ENCODE data around the gene PKP1. TPM values are rescaled to one million over a fixed set of nuclear protein-coding genes. Genes with fewer than 3 reads are reported as not detected.

The PKP1 gene
- total RNA-seq, 1 experiment from 2014 or later: 0.94 TPM

DNA sequence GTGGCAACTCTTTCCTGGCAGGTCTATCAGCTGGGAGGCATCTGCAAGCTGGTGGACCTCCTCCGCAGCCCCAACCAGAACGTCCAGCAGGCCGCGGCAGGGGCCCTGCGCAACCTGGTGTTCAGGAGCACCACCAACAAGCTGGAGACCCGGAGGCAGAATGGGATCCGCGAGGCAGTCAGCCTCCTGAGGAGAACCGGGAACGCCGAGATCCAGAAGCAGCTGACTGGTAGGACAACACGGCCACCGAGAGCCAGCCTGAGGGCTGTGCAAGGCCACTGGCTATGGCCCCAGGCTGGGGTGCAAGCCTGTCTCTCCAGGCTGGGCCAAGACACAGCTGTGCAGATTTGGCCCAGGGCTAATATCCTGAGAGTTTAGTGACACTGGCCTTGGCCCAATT lies 34.2 kb downstream of the PKP1 start:
- Histone ChIP-seq H4K20me1 (ENCODE audit: insufficient read depth) (no peaks in the 10 kb centered on the region), H3K27ac (no peak overlapping the region), H3K9me3 (ENCODE audit: insufficient read depth, low read depth) (no peaks in the 10 kb centered on the region), H2AFZ (no peak overlapping the region), H3K4me1 (replicated peaks; ENCODE audit: insufficient read depth) (no peaks in the 10 kb centered on the region), H3K4me3 (no peak overlapping the region), H3K36me3 (ENCODE audit: low read depth) (no peaks in the 10 kb centered on the region), H3K9me2 (ENCODE audit: insufficient read depth) (no peaks in the 10 kb centered on the region), H3F3A (ENCODE audit: insufficient read depth, low read depth) (no peaks in the 10 kb centered on the region), H3K4me2 (no peak overlapping the region), H3K27me3 (ENCODE audit: insufficient read depth, low read depth) (no peaks in the 10 kb centered on the region), H3K79me2 (ENCODE audit: low read depth) (no peaks in the 10 kb centered on the region)
- ChIA-PET CTCF (no interaction called here), POLR2A (ENCODE audit: unreplicated experiment) (no interaction called here)
- intact Hi-C loops (cut with micrococcal nuclease; ENCODE audit: unreplicated experiment): no loop called here
- BruUV-seq (replicated peaks): no TSS peak
- no peak for DNase-seq
- TF ChIP-seq, protein P1, sequence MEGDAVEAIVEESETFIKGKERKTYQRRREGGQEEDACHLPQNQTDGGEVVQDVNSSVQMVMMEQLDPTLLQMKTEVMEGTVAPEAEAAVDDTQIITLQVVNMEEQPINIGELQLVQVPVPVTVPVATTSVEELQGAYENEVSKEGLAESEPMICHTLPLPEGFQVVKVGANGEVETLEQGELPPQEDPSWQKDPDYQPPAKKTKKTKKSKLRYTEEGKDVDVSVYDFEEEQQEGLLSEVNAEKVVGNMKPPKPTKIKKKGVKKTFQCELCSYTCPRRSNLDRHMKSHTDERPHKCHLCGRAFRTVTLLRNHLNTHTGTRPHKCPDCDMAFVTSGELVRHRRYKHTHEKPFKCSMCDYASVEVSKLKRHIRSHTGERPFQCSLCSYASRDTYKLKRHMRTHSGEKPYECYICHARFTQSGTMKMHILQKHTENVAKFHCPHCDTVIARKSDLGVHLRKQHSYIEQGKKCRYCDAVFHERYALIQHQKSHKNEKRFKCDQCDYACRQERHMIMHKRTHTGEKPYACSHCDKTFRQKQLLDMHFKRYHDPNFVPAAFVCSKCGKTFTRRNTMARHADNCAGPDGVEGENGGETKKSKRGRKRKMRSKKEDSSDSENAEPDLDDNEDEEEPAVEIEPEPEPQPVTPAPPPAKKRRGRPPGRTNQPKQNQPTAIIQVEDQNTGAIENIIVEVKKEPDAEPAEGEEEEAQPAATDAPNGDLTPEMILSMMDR (conservative IDR thresholded peaks at IDR 0.05): no peak
- no peak for TF ChIP-seq EZH2 (IDR thresholded peaks at IDR 0.05; ENCODE audit: low read depth)

DNA sequence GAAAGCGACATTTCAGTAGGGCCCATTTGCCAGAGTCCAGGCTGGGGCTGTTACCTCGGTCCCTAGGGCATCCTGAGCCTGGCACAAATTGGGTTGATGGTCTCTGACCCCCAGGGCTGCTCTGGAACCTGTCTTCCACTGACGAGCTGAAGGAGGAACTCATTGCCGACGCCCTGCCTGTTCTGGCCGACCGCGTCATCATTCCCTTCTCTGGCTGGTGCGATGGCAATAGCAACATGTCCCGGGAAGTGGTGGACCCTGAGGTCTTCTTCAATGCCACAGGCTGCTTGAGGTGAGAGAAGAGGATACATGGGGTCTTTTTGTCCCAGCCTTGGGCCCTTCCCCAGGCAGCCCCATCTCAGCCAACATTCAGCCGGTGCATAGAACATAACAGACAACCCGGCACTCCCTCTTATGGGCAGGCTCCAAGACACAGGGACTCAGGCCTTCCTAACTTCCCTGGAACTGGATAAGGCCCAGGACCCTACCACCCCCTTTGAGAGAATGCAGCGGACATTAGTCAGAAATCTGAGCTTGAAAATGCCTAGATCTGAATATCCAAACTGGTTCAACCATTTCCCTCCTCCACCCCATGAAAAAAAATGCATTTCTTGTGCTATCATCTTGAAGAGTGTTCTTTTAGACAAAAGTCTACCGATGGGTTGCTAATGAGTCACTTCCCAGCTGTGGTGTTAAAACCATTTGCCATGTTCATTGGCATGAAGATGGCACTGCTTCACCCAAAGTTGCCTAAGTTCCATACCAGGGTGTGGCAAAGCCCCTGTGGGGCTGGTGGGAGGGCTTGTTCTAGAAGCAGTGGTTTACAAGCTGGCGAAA lies 35.4 kb downstream of the PKP1 start:
- Histone ChIP-seq H3K79me2 (ENCODE audit: low read depth) (no peaks in the 10 kb centered on the region), H3K27me3 (ENCODE audit: insufficient read depth, low read depth) (peaks cover 4% of the 10 kb centered on the region; the same call in 1 of the 2 replicates), H3K27ac (no peak overlapping the region), H4K20me1 (ENCODE audit: insufficient read depth) (no peaks in the 10 kb centered on the region), H3K4me2 (no peak overlapping the region), H3K36me3 (ENCODE audit: low read depth) (no peaks in the 10 kb centered on the region), H3K4me1 (replicated peaks; ENCODE audit: insufficient read depth) (no peaks in the 10 kb centered on the region), H3K9me2 (ENCODE audit: insufficient read depth) (no peaks in the 10 kb centered on the region), H3K9me3 (ENCODE audit: insufficient read depth, low read depth) (no peaks in the 10 kb centered on the region), H2AFZ (no peak overlapping the region), H3F3A (ENCODE audit: insufficient read depth, low read depth) (no peaks in the 10 kb centered on the region), H3K4me3 (no peak overlapping the region)
- no TSS peak for BruUV-seq (replicated peaks)
- intact Hi-C loops (cut with micrococcal nuclease; ENCODE audit: unreplicated experiment): no loop called here
- ChIA-PET CTCF (no interaction called here), POLR2A (ENCODE audit: unreplicated experiment) (no interaction called here)
- TF ChIP-seq EZH2 (IDR thresholded peaks at IDR 0.05; ENCODE audit: low read depth): no peak
- TF ChIP-seq, protein P1 (conservative IDR thresholded peaks at IDR 0.05): no peak
- no peak for DNase-seq

DNA sequence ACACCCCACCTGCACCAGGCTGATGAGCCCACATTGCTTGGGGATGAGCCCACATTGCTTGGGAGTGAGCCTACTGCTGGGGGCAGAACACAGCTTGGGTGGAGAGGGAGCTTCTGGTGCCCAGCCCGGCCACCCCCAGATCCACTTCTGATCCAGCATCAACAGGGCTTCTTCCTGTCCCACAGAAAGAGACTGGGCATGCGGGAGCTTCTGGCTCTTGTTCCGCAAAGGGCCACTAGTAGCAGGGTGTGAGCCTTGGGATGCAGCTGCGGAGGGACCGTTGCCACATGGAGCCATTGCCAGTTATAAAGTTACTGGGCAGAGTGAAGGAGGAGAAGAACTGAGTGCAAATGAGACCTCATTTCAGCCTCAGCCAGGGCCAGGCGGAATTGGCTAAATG lies 36.3 kb downstream of the PKP1 start:
- H3K79me2 ChIP-seq (ENCODE audit: low read depth): no peaks in the 10 kb centered on the region
- intact Hi-C loops (cut with micrococcal nuclease; ENCODE audit: unreplicated experiment): no loop called here
- POLR2A ChIA-PET (ENCODE audit: unreplicated experiment): no interaction called here
- no TSS peak for BruUV-seq (replicated peaks)
- H3K9me2 ChIP-seq (ENCODE audit: insufficient read depth): no peaks in the 10 kb centered on the region
- DNase-seq: no peak
- H3K4me3 ChIP-seq: no peak overlapping the region
- no peaks in the 10 kb centered on the region for H3F3A ChIP-seq (ENCODE audit: insufficient read depth, low read depth)
- H3K27ac ChIP-seq: no peak overlapping the region
- no peak overlapping the region for H2AFZ ChIP-seq
- peaks cover 12% of the 10 kb centered on the region; the same call in 1 of the 2 replicates for H3K27me3 ChIP-seq (ENCODE audit: insufficient read depth, low read depth)
- no peak for TF ChIP-seq EZH2 (IDR thresholded peaks at IDR 0.05; ENCODE audit: low read depth)
- TF ChIP-seq, protein P1 (conservative IDR thresholded peaks at IDR 0.05): no peak
- H3K36me3 ChIP-seq (ENCODE audit: low read depth): no peaks in the 10 kb centered on the region
- H3K4me1 ChIP-seq (replicated peaks; ENCODE audit: insufficient read depth): no peaks in the 10 kb centered on the region
- CTCF ChIA-PET: no interaction called here
- no peak overlapping the region for H3K4me2 ChIP-seq
- H4K20me1 ChIP-seq (ENCODE audit: insufficient read depth): no peaks in the 10 kb centered on the region
- no peaks in the 10 kb centered on the region for H3K9me3 ChIP-seq (ENCODE audit: insufficient read depth, low read depth)
